Stimulated activated CD4-positive, alpha-beta T cell treated with anti-CD3 and anti-CD28 coated beads, Interleukin-4, amount 100 ng/mL, for 1 hour (primary cell): ENCODE data around the gene OLR1.

Experiments
- DNase-seq: peaks from one replicate; pipeline ENCODE4 v3.0.0-alpha.2; 2020

Gene OLR1

DNA sequence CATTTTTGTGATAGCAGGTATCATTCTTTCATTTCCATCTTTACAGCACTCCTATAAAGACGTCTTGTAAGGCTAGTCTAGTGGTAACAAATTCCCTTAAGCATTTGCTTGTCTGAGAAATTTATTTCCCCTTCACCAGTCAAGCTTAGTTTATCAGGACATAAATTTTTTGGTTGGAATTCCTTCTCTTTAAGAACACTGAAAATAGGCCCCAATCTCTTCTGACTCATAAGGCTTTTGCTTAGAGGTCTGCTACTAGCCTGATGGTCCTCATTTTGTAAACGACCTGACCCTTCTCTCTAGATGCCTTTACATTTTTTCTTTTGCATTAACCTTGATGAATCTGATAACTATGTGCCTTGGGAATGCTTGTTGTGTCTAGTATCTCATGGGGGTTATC, 20.3 kb downstream of the OLR1 start:
- DNase-seq, result no peak

DNA sequence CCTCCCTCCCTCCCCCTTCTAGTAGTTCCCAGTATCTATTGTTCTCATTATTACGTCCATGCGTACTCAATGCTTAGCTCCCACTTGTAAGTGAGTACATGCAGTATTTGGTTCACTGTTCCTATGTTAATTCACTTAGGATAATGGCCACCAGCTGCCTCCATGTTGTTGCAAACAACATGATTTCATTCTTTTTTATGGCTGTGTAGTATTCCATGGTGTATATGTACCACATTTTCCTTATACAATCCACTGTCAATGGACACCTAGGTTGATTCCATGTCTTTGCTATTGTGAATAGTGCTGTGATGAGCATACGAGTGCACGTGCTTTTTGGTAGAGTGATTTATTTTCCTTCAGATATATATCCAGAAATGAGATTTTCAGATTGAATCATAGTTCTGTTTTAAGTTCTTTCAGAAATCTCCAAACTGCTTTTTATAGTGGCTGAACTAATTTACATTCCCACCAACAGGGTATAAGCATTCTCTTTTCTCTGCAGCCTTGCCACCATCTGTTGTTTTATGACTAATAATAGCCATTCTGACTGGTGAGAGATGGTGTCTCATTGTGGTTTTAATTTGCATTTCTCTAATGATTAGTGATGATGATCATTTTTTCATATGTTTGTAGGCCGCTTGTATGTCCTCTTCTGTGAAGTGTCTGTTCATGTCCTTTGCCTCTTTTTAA, 24.1 kb downstream of the OLR1 start:
- no peak for DNase-seq

DNA sequence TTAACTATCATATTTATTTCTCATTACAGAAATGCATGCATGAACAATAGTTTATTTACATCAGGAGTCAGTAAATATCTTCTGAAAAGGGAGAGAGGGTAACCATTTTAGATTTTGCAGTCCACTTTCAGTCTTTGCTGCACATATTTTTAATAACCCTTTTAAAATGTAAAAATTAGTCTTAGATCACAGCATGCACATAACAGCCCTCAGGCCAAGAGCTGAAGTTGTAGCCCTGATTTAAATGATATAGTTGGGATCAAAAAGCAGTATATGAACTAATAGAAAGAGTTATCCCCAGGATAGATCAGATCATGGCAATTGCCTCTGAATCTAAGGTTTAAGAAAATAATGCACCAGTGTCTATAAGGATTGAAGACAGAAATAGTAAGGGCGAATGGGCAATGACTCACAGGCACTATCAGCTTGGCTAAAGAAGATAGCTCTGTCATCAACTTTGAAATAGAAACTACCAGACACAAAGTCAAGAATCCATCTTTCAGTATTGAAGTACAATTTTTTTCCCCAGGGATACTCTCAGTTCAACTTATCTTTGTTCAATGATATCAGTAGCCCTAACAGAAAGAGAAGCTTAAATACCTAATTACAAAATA, 28.8 kb downstream of the OLR1 start:
- DNase-seq, result no peak

DNA sequence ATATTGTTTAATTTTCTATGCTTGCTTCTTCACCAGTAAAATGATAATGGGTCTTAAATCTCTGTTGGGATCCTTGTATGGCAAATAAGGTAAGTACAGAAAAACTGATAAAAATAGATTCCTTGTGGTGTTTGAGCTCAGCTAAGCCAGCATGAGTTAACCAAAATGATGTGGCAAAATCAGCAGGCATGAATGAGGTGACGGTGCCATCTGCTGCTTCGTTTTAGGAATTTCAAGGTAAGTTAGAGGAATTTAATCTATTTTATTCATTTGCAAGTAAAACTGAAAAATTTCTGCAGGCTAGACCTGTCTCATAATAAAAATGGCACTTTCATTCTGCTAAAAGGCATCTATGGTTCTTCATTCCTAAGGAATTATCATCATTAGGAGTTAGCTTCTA, 31.9 kb downstream of the OLR1 start:
- peak; percentile 23 for DNase-seq

DNA sequence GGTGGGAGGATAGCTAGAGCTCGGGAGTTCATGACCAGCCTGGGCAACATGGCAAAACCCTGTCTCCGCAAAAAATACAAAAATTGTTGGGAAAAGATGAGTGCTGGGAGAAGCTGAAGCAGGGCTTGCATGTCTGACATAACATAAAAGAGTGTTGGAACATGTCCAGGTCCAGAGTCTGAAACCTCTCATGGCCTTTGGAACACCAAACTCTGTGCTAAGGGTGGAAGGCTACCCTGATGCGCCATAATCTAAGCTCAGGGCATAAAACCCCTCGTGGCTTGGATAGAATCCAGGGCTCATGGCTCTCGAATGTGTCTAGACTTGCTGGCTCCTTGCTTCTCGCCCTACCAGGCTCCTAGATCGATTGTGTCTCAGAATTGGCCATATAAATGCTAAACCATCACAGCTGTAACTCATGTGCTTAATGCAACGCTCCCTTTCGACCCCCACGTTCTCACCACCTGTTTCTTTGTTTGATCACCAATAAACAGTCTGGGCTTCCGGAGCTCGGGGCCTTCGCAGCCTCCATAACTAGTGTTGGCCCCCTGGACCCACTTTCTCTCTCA, 35.2 kb downstream of the OLR1 start:
- DNase-seq, result no peak

DNA sequence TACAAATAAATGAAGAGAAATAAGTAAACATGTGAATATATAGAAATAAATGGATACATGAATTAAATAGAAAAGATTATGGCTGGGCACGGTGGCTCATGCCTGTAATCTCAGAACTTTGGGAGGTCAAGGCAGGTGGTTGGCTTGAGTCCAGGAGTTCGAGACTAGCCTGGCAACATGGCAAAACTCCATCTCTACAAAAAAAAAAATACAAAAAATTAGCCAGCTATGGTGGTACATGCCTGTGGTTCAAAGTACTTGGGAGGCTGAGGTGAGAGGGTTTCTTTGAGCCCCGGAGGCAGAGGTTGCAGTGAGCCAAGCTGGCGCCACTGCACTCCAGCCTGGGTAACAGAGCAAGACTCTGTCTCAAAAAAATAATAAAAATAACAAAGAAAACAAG, 36.8 kb downstream of the OLR1 start:
- DNase-seq, result no peak

DNA sequence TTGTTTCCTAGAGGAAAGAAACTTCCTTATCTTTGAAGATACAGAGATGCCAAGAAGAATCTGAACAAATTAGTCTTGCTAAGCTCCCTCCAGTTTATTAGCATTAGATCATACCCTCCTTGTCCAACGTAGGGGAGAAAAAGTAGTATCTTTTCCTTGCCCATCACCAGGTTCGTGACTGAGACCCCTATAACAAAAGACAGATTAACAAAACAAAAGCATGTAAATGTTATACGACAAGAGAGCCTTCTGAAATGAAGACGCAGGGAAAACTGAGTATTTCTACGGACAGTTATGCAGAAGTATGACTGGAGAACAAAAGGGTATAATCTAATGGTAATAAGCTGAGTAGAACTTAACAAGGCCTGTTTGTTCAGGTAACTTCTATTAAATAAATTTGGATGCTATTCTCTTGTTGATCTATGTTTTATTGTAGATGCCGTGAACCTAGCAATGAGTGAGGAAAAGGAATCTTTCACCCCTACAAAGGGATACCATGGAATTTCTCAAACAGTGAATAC, 39.0 kb downstream of the OLR1 start:
- DNase-seq, result no peak

DNA sequence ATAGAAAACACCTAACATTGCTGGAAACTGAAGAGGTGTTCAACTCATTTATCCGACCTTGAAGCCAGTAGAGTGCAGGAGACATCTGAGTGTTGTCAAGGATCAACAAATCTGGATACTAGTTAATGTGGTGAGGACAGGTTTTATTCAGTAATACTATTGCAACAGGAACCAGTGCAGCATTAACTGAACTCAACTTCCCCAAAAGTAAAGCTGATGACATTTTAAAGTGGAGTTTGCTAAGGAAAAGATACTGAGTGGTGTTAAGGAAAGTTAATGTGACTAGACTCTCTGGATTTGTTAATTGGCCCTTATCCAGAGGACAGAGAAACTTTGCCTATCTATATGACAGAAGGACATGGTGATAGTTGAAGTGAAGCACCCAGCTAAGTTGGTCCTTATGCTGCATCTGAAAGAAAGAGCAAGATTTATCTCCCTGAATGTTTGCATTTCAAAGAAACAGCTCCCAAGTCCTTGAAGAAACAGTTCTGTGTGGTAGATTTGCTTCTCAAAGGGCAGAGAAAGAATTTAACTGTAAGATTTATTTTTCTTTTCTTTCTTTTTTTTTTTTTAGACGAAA, 40.7 kb downstream of the OLR1 start:
- no peak for DNase-seq

DNA sequence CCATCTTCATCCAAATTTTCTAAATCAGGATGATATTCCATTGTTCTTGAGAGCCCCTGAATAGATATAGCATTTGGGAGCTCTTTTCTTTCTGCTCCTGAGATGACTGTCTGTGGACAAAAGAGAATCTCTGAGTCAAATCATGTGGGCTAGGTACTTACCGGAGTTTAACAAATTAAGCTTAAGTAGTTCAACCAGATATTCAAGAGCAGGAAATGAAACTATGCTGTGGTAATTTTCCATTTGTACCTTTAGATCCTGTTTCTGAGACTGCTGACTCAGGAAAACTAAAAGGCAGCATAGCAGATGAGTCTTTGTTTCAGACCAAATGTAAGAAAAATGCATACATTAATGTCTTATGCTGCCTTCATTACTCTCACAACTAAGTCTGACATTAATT, 41.9 kb downstream of the OLR1 start, which contains the start of gene CLEC7A:
Gene CLEC7A, minus strand, starts transcription at position 158 of the 400 bp plus-strand sequence. Its CDS starts 117 bp downstream, at position 41.
- DNase-seq, result no peak

DNA sequence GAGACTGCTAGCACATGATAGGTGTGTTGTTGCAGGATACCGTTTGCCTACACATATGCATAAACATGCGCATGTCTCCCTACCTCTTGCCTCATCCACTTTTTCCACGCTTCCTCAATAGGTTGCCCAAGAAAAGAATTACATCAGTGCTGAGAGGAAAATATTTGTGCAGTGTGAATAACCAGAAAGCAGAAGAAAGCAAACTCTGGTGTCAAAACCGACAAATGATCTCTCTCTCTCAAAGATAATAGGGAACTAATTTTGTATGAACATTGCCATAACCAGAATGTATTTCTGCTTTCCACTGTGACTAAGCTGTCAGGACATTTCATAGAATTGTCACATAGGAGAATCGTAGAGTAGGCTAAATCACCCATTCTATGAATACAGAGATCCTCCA, 43.2 kb downstream of the OLR1 start:
- no peak for DNase-seq

DNA sequence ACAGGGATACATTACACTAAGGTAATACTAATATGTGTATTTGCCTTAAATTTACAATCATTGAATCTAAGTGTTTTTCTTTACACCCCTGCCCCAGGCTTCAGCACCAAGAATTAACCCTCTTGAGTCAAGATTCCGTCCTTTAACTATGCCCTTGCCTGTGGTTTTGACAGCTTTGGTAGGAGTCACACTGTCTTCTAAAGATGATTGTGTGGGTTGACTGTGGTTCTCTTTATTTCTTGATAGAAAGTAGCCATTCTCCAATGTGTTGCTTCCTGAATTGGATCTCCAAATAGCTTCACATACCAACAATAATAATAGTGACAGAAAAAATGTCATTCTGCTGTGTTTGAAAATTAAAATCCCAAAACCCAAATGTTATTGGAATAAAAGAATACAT, 45.5 kb downstream of the OLR1 start:
- DNase-seq, result no peak

DNA sequence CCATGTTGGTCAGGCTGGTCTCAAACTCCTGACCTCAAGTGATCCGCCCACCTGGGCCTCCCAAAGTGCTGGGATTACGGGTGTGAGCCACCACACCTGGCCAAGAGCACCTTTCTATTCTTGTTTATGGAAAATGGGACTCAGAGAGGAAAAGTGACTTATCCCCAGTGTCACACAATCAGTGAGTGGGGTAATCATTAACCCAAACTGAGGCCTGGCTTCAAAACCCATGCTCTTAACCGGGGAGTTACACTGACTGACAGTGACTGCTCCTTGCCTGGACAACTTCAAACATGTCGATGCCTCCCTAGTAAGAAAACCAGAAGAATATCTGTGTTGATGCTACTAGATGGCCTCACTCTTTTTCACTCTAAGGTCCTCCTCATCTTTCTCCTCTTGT, 49.2 kb downstream of the OLR1 start:
- DNase-seq, result no peak

DNA sequence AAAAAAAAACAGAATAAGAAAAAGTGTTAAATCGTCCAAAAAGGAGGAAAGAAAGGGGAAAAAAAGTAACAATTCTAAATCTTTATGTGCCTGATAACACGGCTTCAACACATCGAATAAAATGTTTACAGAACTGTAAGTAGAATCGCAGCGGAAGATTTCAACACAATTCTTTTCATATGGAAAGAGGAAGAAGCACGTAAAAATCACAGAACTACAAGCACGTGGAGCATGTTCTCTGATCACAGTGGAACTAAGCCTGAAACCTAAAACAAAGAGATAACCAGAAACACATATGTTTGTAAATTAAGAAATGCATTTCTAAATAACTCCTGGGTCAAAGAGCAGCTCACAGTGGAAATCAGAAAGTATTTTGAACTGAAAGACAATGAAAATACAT, 50.7 kb downstream of the OLR1 start:
- DNase-seq, result no peak

DNA sequence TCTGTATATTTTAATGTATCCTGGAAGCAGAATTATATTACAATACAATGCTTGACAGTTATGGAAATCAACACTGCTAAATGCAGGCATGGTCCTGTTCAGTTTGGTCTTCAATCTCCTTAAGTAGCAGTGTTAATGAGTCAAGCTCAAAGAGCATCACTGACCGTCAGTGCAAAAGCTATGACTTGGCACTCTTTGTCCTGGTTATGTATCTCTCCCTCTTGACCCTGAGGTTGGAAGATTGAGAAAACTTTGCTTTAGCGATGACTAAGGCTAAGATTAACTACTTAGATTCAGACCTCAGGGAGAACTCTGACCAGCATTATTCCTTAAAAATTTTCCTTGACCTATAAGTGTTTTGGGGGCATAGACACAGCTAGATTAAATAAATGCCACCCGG, 52.9 kb downstream of the OLR1 start:
- no peak for DNase-seq

DNA sequence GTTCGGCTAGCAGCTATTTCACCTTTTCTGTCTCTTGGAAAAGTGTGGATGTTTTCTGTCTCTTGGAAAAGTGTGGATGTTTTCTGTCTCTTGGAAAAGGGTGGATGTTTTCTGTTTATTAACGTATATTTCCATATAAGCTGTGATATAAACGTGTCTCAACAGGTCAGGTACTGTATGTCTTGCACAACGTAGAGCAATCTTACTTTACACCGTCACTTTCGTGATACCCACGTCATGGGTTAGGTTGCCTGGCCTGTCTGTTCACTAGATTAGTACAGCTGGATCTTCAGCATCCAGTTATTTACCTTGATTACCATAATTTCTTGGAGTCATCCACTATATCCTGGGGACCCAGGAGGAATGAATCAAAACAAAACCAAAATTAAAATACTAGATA, 56.0 kb downstream of the OLR1 start:
- no peak for DNase-seq

DNA sequence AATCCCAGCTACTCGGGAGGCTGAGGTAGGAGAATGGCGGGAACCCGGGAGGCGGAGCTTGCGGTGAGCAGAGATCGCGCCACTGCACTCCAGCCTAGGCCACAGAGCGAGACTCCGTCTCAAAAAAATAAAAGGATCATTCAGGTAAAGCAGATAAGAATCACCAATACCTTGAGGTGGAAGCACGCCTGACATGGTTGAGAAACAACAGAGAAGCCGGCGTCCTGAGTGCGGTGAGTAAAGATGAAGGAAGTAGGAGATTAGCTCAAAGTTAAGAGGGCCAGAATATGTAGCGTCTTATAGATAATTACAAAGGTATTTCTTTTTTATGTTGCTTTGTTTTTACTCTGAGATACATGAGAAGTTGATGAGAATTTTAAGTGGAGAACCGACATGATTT, 56.6 kb downstream of the OLR1 start:
- no peak for DNase-seq

DNA sequence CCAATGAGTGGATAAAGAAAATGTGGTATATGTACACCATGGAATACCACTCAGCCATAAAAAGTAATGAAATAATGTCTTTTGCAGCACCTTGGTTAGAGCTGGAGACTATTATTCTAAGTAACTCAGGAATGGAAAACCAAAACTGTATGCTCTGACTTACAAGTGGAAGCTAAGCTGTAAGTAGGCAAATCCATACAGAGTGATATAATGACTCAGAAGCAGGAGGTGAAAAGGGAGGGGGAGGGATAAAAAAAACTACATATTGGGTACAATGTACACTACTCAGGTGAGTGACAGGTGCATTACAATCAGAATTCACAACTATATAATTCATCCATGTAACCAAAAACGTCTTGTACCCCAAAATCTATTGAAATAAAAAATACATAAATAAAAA, 58.0 kb downstream of the OLR1 start:
- no peak for DNase-seq

DNA sequence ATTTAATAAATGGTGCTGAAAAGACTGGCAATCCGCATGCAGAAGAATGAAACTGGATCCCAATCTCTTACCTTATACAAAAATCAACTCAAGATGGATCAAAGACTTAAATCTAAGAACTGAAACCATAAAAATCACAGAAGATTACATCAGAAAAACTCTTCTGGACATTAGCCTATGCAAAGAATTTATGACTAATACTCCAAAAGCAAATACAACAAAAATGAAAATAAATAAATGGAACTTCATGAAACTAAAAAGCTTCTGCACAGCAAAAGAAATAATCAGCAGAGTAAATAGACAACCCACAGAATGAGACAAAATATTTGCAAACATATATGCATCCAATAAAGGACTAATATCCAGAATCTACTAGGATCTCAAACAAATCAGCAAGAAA, 58.9 kb downstream of the OLR1 start:
- no peak for DNase-seq

DNA sequence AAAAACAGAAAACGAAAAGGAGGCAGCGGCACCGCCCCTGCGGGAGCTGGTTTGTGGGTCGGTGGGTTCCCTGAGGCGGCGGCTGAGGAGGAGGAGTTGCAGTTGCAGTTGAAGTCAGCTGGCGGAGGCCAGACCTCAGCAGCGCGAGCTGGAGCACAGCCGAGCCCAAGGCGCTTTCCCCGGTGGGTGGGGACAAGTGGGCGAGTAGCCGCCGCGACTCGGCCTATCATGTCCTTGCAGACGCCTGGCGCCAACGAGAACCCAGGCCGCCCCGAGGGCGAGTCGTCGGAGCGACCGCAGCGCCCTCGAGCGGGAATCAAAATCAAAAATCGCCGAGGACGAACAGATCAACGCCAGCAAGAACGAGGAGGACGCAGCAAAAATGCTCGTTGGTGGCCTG, 60.5 kb downstream of the OLR1 start:
- DNase-seq, result no peak

DNA sequence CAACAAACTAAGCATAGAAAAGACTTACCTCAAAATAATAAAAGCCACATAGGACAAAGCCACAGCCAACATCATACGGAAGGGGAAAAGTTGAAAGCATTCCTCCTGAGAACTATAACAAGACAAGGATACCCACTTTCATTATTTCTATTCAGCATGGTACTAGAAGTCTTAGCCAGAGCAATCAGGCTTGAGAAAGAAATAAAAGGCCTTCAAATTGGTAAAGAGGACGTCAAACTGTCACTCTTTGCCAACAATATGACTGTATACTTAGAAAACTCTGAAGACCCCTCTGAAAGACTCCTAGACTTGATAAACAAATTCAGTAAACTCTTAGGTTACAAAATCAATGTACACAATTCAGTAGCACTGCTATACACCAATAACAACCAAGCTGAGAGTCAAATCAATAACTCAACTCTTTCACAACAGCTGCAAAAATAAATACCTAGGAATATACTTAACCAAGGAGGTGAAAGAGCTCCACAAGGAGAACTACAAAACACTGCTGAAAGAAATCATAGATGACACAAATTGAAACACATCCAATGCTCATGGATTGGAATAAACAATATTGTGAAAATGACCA, 61.6 kb downstream of the OLR1 start:
- DNase-seq, result no peak
